Suprapubic skin (tissue), 4 donors: ENCODE data around the gene DDOST.

ENCODE experiments used
- EP300 ChIP-seq: sonication (generic); formaldehyde crosslinking; IDR thresholded peaks from one replicate; pipeline ENCODE4 v1.6.1; 2017; ENCODE audit warnings: antibody characterized with exemption
- POLR2A ChIP-seq, 2 donors: fragments of 450-650 bp; IDR thresholded peaks; one replicate each; pipeline ENCODE4 v1.6.1; 2017; ENCODE audit warnings: antibody characterized with exemption in 2 of 2, mild to moderate bottlenecking in 2 of 2, moderate library complexity in 2 of 2
- POLR2AphosphoS5 ChIP-seq, 3 donors: sonication (generic); formaldehyde crosslinking; IDR thresholded peaks; one replicate each; pipeline ENCODE4 v1.6.1; 2017; ENCODE audit warnings: antibody characterized with exemption in 3 of 3
- TF ChIP-seq, protein P1 (sequence below), 2 donors: fragments of 200-600 bp in 1 of 2; fragments of 450-650 bp in 1 of 2; sonication (generic) in 1 of 2; IDR thresholded peaks; one replicate each; pipeline ENCODE4 v1.5.1; 2016 to 2019; ENCODE audit warnings: antibody characterized with exemption in 2 of 2, mild to moderate bottlenecking in 1 of 2, moderate library complexity in 1 of 2

DNA sequence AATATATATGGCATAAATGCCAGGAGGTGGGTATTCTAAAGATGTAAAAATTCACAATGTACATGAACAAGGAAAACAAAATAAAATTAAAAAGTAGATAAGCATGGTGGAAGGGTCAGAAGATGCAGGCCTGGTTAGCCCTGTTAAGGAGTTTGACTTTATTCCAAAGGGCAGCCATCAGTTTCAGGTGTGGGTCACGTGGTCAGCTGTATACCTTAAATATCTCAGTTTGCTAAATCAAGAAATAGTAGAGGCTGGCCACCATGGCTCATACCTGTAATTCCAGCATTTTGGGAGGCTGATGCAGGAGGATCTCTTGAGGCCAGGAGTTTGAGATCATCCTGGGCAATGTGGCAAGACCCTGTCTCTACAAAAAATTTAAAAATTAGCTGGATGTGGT is 36.5 kb downstream of the DDOST start:
- TF ChIP-seq, protein P1, sequence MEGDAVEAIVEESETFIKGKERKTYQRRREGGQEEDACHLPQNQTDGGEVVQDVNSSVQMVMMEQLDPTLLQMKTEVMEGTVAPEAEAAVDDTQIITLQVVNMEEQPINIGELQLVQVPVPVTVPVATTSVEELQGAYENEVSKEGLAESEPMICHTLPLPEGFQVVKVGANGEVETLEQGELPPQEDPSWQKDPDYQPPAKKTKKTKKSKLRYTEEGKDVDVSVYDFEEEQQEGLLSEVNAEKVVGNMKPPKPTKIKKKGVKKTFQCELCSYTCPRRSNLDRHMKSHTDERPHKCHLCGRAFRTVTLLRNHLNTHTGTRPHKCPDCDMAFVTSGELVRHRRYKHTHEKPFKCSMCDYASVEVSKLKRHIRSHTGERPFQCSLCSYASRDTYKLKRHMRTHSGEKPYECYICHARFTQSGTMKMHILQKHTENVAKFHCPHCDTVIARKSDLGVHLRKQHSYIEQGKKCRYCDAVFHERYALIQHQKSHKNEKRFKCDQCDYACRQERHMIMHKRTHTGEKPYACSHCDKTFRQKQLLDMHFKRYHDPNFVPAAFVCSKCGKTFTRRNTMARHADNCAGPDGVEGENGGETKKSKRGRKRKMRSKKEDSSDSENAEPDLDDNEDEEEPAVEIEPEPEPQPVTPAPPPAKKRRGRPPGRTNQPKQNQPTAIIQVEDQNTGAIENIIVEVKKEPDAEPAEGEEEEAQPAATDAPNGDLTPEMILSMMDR (IDR thresholded peaks at IDR 0.05), result no peak
- TF ChIP-seq POLR2AphosphoS5 (IDR thresholded peaks at IDR 0.05) (no peak), POLR2A (IDR thresholded peaks at IDR 0.05) (no peak), EP300 (no peak)
